Esophagus squamous epithelium (tissue), 4 donors: Measurements from ENCODE around the gene MCUB.

ENCODE experiments used
- CTCF ChIP-seq, 6 experiments: fragments of 450-650 bp in 4 of 6; fragments of 200-600 bp in 2 of 6; sonication (generic) in 2 of 6; IDR thresholded peaks; one replicate each; pipeline ENCODE4 v1.5.1; 2016 to 2019; ENCODE audit warnings: antibody characterized with exemption in 6 of 6, mild to moderate bottlenecking in 4 of 6, moderate library complexity in 4 of 6
- POLR2A ChIP-seq, 4 donors: fragments of 450-650 bp; IDR thresholded peaks; one replicate each; pipeline ENCODE4 v1.6.1; 2017; ENCODE audit warnings: antibody characterized with exemption in 4 of 4, mild to moderate bottlenecking in 4 of 4, moderate library complexity in 3 of 4

- TF ChIP-seq CTCF (IDR thresholded peaks at IDR 0.05): no peak
- TF ChIP-seq POLR2A (IDR thresholded peaks at IDR 0.05): no peak
Measured at GRCh38 chr4:109684727-109685126, 124.7 kb downstream of the MCUB start.
